Activated naive CD8-positive, alpha-beta T cell treated with anti-CD3 and anti-CD28 coated beads, Interleukin-2, amount 50 U/mL, for 16 hours (primary cell): ENCODE results near the gene SERPINF2.
"Not testable (repeated sequence)": the region's sequence is repeated elsewhere in the genome, so short reads cannot be mapped to it uniquely, and the experiment has no call there.

Experiments
- DNase-seq: peaks from one replicate; pipeline ENCODE4 v3.0.0-alpha.2; 2020; ENCODE audit warnings: low read depth, low spot score

The SERPINF2 gene

GRCh38 chr17:1735418-1735817 lies 7.3 kb upstream of the SERPINF2 start:
- DNase-seq: no peak

DNA sequence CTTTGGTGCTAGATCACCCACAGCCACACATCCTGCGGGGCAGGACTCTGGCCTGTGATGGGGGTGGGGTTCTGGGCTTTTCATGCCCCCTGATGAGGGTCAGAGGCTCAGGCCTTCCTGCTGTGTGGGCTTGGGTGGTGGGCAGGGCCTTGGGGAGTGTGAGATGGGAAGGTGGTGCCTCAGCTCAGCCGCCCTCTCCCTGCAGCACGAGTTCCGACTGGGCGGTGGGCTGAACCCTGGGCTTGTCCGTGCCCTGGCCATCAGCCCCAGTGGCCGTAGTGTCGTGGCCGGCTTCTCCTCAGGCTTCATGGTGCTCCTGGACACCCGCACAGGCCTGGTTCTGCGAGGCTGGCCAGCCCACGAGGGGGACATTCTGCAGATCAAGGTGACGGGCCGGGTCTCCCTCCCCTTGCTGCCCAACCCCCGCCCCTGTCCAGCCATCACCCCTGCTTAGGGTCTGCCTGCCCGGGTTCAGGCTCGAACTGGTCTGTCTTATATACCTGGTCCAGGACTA lies 6.8 kb upstream of the SERPINF2 start:
- no peak for DNase-seq

- no peak for DNase-seq
Measured at GRCh38 chr17:1736348-1737281, 6.1 kb upstream of the SERPINF2 start.

- DNase-seq: no peak
Measured at GRCh38 chr17:1737531-1738291, 5.0 kb upstream of the SERPINF2 start.

GRCh38 chr17:1741899-1742298 lies 772 bp upstream of the SERPINF2 start:
- not testable (repeated sequence) for DNase-seq

DNA sequence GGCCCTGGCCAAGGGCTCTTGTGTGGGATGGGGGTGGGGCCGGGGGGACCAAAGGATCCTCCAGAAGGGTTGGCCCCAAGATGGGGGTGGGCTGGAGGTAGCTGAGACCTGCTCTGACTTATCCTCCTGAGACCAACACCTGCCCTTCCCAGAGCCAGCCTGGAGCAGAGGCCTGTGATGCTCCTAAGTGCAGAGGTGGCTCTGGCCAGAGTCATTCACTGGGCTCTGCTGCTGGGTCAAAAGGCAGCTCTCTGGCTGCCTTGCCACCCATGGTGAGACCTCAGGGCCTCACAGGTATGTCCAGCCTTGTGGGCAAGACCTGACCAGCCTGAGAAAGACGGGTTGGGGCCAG lies 393 bp downstream of the SERPINF2 start:
- DNase-seq: no peak

- no peak for DNase-seq
Measured at GRCh38 chr17:1744551-1745512, 2.2 kb downstream of the SERPINF2 start.

DNA sequence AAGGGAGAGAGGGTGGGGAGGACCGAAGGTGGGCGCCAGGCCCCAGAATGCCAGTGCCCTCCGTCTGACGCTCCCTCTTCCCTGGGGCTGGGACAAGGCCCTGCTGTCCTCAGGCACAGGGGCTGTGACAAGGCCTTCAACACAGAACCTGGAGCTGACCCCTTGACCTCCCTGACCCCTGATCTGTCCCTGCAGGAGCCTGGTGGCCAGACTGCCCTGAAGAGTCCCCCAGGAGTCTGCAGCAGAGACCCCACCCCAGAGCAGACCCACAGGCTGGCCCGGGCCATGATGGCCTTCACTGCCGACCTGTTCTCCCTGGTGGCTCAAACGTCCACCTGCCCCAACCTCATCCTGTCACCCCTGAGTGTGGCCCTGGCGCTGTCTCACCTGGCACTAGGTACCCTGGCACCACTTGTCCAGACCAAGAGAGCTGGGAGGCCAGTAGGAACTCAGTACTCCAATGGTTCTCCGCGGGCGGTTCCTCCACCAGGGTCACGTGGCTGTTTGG lies 2.9 kb downstream of the SERPINF2 start:
- DNase-seq: no peak

DNA sequence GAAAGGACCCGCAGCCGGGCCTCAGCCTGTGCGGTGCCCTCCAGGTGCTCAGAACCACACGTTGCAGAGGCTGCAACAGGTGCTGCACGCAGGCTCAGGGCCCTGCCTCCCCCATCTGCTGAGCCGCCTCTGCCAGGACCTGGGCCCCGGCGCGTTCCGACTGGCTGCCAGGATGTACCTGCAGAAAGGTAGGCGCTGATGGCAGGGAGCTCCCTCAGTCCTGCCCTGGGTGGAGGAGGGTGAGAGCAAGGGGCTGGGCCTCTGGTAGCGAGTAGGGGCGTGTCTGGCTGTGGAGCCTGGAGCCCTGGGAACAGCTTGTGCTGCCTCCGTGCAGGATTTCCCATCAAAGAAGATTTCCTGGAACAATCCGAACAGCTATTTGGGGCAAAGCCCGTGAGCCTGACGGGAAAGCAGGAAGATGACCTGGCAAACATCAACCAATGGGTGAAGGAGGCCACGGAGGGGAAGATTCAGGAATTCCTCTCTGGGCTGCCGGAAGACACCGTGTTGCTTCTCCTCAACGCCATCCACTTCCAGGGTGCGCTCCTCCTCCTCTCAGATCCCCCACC lies 4.4 kb downstream of the SERPINF2 start:
- no peak for DNase-seq

DNA sequence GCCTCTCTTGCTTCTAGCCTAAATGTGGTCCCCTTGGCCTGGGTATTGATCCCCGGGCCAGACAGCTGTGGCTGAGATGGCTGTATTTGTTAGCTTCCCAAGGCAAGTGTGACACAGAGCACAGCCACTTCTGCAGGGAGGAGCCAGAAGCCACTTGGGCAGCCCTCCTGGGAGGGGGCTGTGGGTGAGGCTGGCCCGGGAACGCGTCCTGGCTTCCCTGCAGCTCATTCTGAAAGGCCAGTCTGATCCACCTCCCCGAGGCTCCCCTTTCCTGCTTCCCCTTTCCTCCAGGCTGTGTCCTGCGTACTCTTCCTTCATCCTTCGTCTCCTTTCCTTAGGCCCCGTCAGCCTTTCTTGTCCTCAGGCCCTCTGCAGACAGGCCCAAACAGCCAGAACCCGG lies 8.0 kb downstream of the SERPINF2 start:
- no peak for DNase-seq

DNA sequence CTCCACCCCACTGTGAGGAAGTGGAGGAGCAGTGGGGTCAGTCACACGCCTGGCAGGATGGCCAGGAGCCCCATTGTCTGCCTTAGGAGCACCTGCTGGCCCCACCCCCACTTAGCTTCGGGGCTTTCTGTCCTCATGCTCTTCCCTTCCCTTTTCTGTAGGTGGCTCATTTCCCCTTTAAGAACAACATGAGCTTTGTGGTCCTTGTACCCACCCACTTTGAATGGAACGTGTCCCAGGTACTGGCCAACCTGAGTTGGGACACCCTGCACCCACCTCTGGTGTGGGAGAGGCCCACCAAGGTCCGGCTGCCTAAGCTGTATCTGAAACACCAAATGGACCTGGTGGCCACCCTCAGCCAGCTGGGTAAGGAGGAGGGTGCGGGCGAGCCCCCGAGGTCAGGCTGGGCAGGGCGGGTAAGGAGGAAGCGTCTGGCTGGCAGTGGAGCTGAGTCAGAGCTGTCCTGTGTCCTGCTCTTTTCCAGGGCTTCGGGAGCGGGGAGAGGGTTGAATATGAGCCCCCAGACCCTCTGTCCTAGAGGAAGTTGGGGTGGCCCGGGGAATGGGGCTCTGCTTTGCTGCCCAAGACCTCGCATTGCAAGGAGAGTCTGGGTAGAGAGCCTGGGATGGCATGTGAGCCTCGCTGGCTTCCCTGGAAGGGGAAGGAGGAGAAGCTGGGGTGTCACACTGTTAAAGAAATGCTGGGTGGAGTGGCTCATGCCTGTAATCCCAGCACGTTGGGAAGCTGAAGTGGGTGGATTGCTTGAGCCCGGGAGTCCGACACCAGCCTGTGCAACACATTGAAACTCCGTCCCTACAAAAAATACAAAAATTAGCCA lies 10.0 kb downstream of the SERPINF2 start:
- no peak for DNase-seq

DNA sequence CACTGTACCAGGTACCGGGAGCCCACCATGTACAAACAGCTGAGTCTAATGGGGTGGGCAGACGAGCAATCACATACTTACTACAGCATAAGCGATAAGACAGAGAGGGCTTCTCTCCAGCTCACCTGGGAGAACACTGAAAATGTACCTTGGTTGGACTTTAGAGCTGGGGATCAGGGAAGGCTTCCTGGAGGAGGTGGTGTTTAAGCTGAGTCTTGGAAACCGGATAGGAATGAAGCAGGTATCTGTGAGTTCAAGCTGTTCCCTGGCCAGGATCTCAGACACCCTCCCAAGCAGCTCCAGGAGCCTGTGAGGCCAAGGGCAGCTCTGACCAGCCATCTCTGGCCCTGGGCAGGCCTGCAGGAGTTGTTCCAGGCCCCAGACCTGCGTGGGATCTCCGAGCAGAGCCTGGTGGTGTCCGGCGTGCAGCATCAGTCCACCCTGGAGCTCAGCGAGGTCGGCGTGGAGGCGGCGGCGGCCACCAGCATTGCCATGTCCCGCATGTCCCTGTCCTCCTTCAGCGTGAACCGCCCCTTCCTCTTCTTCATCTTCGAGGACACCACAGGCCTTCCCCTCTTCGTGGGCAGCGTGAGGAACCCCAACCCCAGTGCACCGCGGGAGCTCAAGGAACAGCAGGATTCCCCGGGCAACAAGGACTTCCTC lies 11.2 kb downstream of the SERPINF2 start:
- DNase-seq: no peak

DNA sequence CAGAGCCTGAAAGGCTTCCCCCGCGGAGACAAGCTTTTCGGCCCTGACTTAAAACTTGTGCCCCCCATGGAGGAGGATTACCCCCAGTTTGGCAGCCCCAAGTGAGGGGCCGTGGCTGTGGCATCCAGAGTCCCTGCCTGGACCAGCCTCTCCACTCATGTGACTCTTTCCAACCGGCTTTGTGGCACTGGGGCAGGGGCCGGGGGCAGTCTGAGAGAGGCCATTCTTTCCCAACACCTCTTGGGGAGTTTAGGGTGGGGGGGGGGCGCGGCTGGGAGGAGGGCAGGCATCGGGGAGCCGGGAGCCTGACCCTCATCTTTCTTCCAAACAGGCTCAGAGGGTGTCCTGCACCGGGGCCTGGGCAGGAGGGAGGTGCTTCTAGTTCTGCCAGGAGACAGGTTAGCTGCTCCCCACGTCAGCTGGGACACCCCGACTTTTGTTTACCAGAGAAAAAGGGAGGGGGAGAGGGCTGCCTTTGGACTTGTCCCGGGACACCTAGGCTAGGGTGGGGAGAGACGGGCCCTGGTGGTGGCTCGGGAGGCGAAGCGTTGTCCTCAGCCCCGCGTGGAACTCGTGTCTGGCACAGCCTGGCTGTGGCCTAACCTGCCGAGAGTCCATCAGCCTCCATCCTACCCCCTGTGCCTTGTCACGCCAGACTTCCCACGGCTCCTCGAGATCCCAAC lies 11.9 kb downstream of the SERPINF2 start:
- no peak for DNase-seq

DNA sequence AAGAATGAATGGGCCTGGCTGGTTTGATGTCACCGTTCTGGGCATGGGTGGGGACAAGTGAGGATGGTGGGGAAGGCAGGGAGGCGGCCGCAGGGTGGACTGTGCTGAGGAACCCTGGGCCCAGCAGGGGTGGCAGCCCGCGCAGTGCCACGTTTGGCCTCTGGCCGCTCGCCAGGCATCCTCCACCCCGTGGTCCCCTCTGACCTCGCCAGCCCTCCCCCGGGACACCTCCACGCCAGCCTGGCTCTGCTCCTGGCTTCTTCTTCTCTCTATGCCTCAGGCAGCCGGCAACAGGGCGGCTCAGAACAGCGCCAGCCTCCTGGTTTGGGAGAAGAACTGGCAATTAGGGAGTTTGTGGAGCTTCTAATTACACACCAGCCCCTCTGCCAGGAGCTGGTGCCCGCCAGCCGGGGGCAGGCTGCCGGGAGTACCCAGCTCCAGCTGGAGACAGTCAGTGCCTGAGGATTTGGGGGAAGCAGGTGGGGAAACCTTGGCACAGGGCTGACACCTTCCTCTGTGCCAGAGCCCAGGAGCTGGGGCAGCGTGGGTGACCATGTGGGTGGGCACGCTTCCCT lies 12.7 kb downstream of the SERPINF2 start:
- no peak for DNase-seq

DNA sequence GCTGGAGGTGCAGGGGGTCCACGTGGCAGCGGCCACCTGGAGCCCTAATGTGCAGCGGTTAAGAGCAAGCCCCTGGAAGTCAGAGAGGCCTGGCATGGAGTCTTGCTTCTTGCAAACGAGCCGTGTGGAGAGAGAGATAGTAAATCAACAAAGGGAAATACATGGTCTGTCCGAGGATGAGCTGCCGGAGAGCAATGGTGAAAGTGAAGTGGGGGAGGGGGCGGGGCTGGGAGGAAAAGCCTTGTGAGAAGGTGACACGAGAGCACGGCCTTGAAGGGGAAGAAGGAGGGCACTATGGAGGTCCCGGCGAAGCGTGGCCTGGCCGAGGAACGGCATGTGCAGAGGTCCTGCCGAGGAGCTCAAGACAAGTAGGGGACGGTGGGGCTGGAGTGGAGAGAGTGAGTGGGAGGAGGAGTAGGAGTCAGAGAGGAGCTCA lies 13.2 kb downstream of the SERPINF2 start:
- DNase-seq: no peak

DNA sequence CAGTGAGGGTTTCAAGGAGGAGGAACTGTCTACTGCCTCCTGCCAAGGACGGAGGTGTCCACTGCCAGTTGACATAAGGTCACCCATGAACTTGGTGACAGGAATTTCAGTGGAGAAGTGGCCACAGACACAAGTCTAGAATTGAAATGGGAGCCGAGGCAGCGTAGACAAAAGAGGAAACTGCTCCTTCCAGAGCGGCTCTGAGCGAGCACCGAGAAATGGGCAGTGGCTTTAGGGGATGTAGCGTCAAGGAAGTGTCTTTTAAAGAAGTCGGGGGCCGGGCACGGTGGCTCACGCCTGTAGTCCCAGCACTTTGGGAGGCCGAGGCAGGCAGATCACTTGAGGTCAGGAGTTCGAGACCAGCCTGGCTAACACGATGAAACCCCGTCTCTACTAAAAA lies 16.1 kb downstream of the SERPINF2 start:
- no peak for DNase-seq

GRCh38 chr17:1759529-1759928 lies 16.9 kb downstream of the SERPINF2 start:
- no peak for DNase-seq

- no peak for DNase-seq
Measured at GRCh38 chr17:1762233-1762900, 19.7 kb downstream of the SERPINF2 start.
